Glutamatergic neuron (in vitro differentiated cells): Measurements from ENCODE around the gene DMRT1. TPM values are rescaled to one million over a fixed set of nuclear protein-coding genes. Genes with fewer than 3 reads are reported as not detected.

Experiments
- DNase-seq: peaks from one replicate; pipeline ENCODE4 v3.0.0; 2022
- H3K27ac Mint-ChIP-seq: one replicate; pipeline ENCODE4 v1.8.0; 2020; ENCODE audit warnings: mild to moderate bottlenecking, mixed read lengths, inconsistent platforms; ENCODE audit not compliant: unreplicated experiment
- H3K27me3 Mint-ChIP-seq: one replicate; pipeline ENCODE4 v1.8.0; 2020; ENCODE audit warnings: mild to moderate bottlenecking, moderate library complexity, mixed read lengths, inconsistent platforms; ENCODE audit not compliant: unreplicated experiment
- H3K36me3 Mint-ChIP-seq: one replicate; pipeline ENCODE4 v1.8.0; 2020; ENCODE audit warnings: mild to moderate bottlenecking, mixed read lengths, inconsistent platforms; ENCODE audit not compliant: unreplicated experiment
- H3K4me1 Mint-ChIP-seq: one replicate; pipeline ENCODE4 v1.8.0; 2020; ENCODE audit warnings: mild to moderate bottlenecking, low read depth, mixed read lengths, inconsistent platforms; ENCODE audit not compliant: unreplicated experiment
- H3K4me3 Mint-ChIP-seq: one replicate; pipeline ENCODE4 v1.8.0; 2020; ENCODE audit warnings: mild to moderate bottlenecking, mixed read lengths, inconsistent platforms; ENCODE audit not compliant: unreplicated experiment
- H3K9me3 Mint-ChIP-seq: one replicate; pipeline ENCODE4 v1.8.0; 2020; ENCODE audit warnings: mild to moderate bottlenecking, moderate library complexity, mixed read lengths, inconsistent platforms; ENCODE audit not compliant: unreplicated experiment
- total RNA-seq: library from RNA; stranded (reverse); fragmentation: NEBNext Ultra II Directional; extraction: Animal tissue kit (Norgen Biotek cat#: 25700); gene quantifications from one replicate; pipeline ENCODE4 v1.2.1, GENCODE V29; 2021; ENCODE audit not compliant: unreplicated experiment
- TF ChIP-seq, protein P1 (sequence below): fragments of 200-600 bp; sonication (generic); IDR thresholded peaks from one replicate; pipeline ENCODE4 v1.5.0; 2021; ENCODE audit not compliant: partially characterized antibody, unreplicated experiment

The DMRT1 gene
- total RNA-seq, 1 donor from 2014 or later = 0.25 TPM

DNA sequence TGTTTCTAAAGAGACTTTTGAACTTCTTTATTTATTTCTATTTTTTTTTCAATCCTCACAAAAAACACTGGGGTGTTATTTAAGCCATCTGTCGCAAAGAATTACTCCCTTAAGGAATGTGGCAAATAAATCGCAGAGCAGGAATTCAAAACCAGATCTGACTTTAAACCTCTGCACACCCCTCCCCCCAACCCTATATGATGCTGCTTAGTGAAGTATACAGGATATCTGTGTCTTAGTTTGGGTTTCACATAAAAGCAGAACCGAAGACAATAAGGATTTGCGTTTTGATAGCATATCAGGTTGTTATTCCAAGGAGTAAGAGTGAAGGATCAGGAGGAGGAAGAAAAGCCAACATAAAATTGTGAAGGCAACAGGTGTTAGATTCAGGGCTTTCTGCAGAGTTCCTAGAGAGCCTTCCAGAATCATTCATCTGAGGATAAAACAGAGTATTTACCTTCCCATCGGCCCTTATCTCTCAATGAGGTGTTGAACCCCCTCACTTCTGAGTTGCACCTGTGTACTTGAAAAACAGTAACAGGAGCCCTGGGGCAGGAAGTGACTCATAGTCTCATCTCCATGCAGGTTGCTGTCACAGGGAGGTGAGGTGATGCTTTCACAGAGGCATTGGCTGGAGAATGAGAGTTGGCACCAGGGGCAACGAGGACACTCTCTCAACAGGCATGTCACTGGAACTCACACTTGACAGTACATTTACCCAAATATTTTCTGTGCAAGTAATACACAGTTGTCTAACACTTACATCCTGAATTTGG lies 101.5 kb downstream of the DMRT1 start:
- Mint-ChIP-seq H3K4me3 (no peak overlapping the region), H3K36me3 (peaks cover 5% of the 10 kb centered on the region), H3K27ac (no peak overlapping the region), H3K9me3 (no peaks in the 10 kb centered on the region), H3K27me3 (no peaks in the 10 kb centered on the region), H3K4me1 (no peaks in the 10 kb centered on the region)
- no peak for DNase-seq
- TF ChIP-seq, protein P1, sequence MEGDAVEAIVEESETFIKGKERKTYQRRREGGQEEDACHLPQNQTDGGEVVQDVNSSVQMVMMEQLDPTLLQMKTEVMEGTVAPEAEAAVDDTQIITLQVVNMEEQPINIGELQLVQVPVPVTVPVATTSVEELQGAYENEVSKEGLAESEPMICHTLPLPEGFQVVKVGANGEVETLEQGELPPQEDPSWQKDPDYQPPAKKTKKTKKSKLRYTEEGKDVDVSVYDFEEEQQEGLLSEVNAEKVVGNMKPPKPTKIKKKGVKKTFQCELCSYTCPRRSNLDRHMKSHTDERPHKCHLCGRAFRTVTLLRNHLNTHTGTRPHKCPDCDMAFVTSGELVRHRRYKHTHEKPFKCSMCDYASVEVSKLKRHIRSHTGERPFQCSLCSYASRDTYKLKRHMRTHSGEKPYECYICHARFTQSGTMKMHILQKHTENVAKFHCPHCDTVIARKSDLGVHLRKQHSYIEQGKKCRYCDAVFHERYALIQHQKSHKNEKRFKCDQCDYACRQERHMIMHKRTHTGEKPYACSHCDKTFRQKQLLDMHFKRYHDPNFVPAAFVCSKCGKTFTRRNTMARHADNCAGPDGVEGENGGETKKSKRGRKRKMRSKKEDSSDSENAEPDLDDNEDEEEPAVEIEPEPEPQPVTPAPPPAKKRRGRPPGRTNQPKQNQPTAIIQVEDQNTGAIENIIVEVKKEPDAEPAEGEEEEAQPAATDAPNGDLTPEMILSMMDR = no peak

GRCh38 chr9:947985-948384 lies 106.5 kb downstream of the DMRT1 start:
- TF ChIP-seq, protein P1 = no peak
- Mint-ChIP-seq H3K9me3 (peaks cover 1% of the 10 kb centered on the region), H3K4me3 (no peak overlapping the region), H3K4me1 (no peaks in the 10 kb centered on the region), H3K36me3 (no peaks in the 10 kb centered on the region), H3K27ac (no peak overlapping the region), H3K27me3 (no peaks in the 10 kb centered on the region)
- DNase-seq = no peak

DNA sequence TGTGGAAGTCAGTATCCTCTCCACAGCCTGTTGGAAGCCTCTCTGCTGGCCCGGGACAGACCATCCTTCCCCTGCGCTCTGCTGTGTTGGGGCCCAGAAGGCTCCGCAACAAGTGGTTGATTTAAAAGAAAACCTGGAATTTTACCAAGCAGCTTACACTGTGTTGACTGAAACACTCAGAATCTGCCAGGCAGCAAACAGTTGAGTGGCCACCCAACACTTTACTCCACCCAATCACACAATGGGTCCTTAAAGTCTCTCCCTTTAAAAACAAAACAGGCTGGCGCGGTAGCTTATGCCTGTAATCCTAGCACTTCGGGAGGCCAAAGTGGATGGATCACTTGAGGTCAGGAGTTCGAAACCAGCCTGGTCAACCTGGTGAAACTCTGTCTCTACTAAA lies 107.0 kb downstream of the DMRT1 start:
- H3K27ac Mint-ChIP-seq = no peak overlapping the region
- H3K4me3 Mint-ChIP-seq = no peak overlapping the region
- H3K9me3 Mint-ChIP-seq = peaks cover 1% of the 10 kb centered on the region
- TF ChIP-seq, protein P1 = no peak
- no peak for DNase-seq
- H3K4me1 Mint-ChIP-seq = no peaks in the 10 kb centered on the region
- no peaks in the 10 kb centered on the region for H3K27me3 Mint-ChIP-seq
- no peaks in the 10 kb centered on the region for H3K36me3 Mint-ChIP-seq

GRCh38 chr9:950139-950538 lies 108.6 kb downstream of the DMRT1 start:
- TF ChIP-seq, protein P1 = no peak
- Mint-ChIP-seq H3K4me3 (no peak overlapping the region), H3K9me3 (peaks cover 1% of the 10 kb centered on the region), H3K27ac (no peak overlapping the region), H3K36me3 (no peaks in the 10 kb centered on the region), H3K27me3 (no peaks in the 10 kb centered on the region), H3K4me1 (no peaks in the 10 kb centered on the region)
- no peak for DNase-seq

DNA sequence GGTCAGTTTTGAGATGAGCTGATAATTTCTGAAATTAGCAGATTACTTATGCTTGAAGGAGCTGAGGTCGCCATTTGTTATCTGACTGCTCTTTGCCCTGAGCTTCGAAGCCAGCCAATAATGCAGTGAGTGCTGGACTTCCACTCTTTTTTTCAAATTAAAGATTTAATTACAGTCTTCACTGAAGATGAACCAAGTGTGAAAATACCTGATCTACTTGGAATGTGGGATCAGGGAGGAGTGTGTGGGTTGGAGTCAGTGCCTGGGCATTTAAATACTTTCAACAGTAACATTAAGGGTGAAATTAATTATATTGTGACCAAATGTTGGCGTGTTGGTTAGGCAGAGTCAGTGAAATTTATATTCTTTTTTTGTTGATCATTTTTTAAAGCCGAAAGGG lies 111.0 kb downstream of the DMRT1 start:
- Mint-ChIP-seq H3K27me3 (no peaks in the 10 kb centered on the region), H3K4me3 (no peak overlapping the region), H3K4me1 (no peaks in the 10 kb centered on the region), H3K9me3 (peaks cover 1% of the 10 kb centered on the region), H3K36me3 (no peaks in the 10 kb centered on the region), H3K27ac (no peak overlapping the region)
- TF ChIP-seq, protein P1 = no peak
- no peak for DNase-seq
